Caki2 (cell line): ENCODE results near the gene GRK1. TPM values are rescaled to one million over a fixed set of nuclear protein-coding genes. Genes with fewer than 3 reads are reported as not detected.
"Not testable (repeated sequence)": the region's sequence is repeated elsewhere in the genome, so short reads cannot be mapped to it uniquely, and the experiment has no call there.

ENCODE experiments used
- DNase-seq: peaks from one replicate; pipeline ENCODE4 v3.0.0-alpha.2; 2015; ENCODE audit warnings: low read depth
- in situ Hi-C: cut with HindIII; loops from 2 replicates; pipeline ENCODE4 v1.10.0; 2016; ENCODE audit warnings: low sequenced_read_pairs, low pct_unique_long_range_greater_than_20kb, mixed read lengths
- total RNA-seq: library from RNA; depleted of rRNA; stranded (reverse); fragments of >200 nt; shearing (Covaris generic); gene quantifications from 2 replicates; pipeline ENCODE4 v1.2.3, GENCODE V29; 2014; ENCODE audit warnings: low replicate concordance

Gene GRK1
- total RNA-seq, 1 experiment from 2014 or later = not detected

DNA sequence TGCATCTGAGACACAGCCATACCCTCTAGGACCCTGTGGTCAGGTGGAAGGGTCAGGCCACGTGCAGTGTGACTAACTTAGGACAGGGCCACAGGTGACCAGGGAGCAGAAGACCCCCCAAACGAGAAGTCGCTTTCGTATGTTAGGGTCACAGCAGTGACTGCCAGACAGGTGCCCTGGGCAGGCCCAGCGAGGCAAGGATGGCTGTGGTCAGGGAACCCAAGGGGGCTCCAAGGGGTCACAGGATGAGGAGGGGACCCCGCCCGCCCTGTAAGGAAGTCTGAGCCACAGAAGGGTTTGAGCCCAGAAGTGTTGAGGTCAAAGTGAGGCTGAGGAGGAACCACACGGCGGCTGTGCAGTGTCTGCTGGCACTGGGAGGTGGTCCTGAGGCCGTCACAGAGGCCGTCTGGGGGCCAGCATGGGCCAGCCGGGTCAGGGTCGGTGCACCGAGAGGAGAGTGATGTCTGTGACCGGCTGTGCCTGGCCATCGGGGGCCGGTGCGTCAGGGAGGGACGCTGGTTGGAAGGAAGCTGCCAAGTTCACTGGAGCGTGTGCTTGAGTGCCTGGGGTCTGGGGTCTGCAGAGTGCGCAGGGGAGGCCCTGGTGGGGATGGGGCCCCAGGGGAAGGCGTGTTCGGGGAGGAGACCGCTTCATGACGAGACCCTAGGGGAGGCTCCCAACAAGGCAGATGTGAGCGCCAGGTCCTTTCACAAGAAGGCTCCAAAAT is 67.2 kb downstream of the GRK1 start:
- in situ Hi-C loops = no loop called here
- no peak for DNase-seq

- DNase-seq = no peak
- in situ Hi-C loops = no loop called here
Observed at GRCh38 chr13:113734826-113735125, 67.8 kb downstream of the GRK1 start.

GRCh38 chr13:113735194-113735593 is 68.2 kb downstream of the GRK1 start:
- no peak for DNase-seq
- in situ Hi-C loops = no loop called here

GRCh38 chr13:113735750-113736149 is 68.7 kb downstream of the GRK1 start:
- in situ Hi-C loops = no loop called here
- no peak for DNase-seq

- in situ Hi-C loops = no loop called here
Observed at GRCh38 chr13:113736258-113736731, 69.3 kb downstream of the GRK1 start.

DNA sequence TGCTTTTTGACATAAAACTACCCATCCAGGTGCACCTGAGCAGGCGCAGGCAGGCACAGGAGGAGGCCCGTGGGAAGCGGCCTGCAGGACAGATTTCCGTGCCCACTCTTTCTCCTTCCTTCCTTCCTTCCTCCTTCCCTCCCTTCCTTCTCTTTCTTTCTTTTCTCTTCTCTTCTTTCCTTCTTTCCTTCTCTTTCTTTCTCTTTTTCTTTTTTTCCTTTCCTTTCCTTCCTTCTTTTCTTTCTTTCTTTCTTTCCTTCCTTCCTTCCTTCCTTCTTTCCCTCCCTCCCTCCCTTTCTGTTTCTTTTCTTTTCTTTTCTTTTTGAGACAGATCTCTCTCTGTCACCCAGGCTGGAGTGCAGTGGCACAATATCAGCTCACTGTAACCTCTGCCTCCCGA is 70.8 kb downstream of the GRK1 start:
- in situ Hi-C loops = no loop called here

More at GRCh38 chr13:113736258-113736731, 69.3 kb downstream of the GRK1 start:
- no peak for DNase-seq

GRCh38 chr13:113739527-113740285 is 72.7 kb downstream of the GRK1 start:
- in situ Hi-C loops = no loop called here
- no peak for DNase-seq

More for the DNA sequence above, 70.8 kb downstream of the GRK1 start:
- DNase-seq = no peak

DNA sequence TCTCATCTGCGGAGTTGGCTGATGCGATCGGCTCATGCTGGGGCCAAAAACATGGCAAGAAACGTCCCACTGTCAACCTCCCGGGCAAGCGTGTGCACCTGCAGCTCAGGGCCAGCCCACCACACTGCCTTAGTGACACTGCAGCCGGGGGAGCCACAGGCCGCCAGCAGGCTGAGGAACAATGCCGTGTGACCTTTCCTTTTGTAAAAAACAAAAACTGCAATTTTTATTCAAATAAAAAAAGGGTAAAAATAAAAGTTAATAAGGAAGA is 73.2 kb downstream of the GRK1 start:
- in situ Hi-C loops = no loop called here
- DNase-seq = no peak

GRCh38 chr13:113740661-113741060 is 73.6 kb downstream of the GRK1 start:
- in situ Hi-C loops = no loop called here
- DNase-seq = no peak

DNA sequence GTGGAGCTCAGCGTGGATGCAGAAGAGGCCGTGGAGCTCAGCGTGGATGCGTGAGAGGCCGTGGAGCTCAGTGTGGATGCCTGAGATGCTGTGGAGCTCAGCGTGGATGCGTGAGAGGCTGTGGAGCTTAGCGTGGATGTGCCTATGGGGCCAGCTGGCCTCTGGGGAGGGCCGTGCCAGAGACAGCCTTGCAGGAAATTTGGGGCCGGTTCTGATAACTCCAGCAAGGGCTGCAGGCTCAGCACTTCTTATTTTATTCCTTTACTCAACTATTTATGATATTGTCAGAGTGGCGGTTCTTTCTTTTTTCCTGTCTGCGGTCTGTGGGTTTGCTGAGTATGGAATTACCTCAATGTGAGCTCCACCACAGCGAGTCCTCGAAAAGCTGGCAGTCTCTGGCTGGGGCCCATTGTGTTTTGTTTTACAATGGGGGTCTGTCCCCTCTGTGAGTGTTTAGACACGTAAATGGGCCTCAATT is 74.2 kb downstream of the GRK1 start:
- in situ Hi-C loops = no loop called here
- DNase-seq = no peak

DNA sequence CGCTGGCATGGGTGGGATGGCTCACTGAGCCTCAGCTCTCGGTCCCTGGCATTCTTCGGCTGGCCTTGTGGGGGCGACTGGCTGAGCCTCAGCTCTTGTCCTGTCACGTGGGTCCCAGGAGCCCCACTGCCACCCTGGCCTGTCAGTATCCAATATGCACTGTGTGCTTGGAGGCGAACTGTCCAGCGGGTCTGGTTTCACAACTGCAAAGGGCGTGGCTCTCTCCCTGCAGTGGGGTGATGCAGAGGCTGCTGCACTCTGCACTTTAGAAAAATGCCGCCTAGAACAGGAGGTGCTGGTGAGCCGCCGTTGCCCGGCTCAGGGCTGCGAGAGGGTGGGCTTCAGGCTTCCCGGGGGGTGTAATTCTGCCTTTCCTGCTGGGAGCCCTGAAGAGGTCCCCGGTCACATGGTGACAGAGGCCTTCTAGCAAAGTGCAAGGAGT is 75.0 kb downstream of the GRK1 start:
- no peak for DNase-seq
- in situ Hi-C loops = no loop called here

GRCh38 chr13:113742445-113743120 is 75.6 kb downstream of the GRK1 start:
- in situ Hi-C loops = no loop called here
- no peak for DNase-seq

DNA sequence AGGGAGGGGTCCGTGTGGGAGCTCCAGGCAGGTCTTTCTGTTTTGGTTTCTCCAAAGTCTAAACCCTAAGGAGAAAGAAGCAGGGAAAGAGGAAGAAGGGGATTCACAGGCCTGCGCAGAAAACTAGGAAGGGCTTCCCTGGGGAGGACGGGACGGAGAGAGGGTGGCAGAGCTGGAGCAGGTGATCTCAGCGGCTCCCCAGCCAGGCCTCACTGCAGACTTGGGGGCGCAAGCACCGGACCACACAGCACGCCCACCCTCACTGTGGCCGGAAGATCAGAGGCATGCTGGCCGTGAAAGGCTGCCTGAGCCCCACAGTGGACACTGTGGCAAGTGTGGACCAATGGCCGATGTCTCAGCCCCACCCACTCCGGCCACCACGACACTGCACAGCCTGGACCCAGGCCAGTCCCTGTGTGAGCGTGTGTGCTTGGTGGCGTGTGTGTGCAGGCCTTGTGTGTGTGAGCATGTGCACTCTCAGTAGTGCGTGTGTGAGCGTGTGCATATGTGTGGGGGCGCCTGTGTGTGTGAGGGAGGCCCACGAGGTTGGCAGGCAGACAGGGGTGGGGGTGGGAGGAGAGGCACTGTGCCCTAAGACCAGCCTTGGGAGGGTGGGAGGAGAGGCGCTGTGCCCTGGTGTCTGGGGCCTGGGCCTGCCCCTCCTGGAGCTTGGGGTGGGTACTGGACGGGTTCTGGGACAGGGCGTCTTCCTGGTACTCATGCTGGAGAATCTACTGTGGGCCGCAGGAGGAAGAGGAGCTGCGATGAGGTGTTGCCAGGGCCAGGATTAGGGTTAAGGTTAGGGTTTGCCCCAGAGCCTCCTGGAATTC is 76.6 kb downstream of the GRK1 start:
- in situ Hi-C loops = no loop called here
- DNase-seq = no peak

GRCh38 chr13:113744197-113745000 is 77.4 kb downstream of the GRK1 start:
- no peak for DNase-seq
- in situ Hi-C loops = no loop called here

GRCh38 chr13:113745059-113745458 is 78.0 kb downstream of the GRK1 start:
- no peak for DNase-seq
- in situ Hi-C loops = no loop called here

DNA sequence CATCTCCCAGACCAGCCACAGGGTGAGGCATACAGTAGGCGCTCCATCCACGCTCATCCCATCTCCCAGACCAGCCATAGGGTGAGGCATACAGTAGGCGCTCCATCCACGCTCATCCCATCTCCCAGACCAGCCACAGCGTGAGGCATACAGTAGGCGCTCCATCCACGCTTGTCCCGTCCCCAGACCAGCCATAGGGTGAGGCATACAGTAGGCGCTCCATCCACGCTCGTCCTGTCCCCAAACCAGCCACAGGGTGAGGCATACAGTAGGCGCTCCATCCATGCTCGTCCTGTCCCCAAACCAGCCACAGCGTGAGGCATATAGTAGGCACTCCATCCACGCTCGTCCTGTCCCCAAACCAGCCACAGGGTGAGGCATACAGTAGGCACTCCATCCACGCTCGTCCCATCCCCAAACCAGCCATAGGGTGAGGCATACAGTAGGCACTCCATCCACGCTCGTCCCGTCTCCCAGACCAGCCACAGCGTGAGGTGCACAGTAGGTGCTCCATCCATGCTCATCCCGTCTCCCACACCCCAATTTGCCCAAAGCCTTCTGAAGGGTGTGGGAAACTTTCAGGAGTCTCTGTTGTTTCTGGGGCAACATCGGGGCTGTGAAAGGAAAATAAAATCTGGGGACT is 78.6 kb downstream of the GRK1 start:
- in situ Hi-C loops, DNase-seq: not testable (repeated sequence)

- no peak for DNase-seq
- in situ Hi-C loops = no loop called here
Observed at GRCh38 chr13:113746143-113746525, 79.1 kb downstream of the GRK1 start.
